Karpas-422 (cell line): ENCODE measurements around the gene SYNE1. TPM values are rescaled to one million over a fixed set of nuclear protein-coding genes. Genes with fewer than 3 reads are reported as not detected.

Experiments used
- DNase-seq: peaks from one replicate; pipeline ENCODE4 v3.0.0-alpha.2; 2015
- H2AFZ ChIP-seq: fragments of 200-600 bp; sonication (generic); 2 replicates; pipeline ENCODE4 v1.6.1; 2014; ENCODE audit warnings: antibody characterized with exemption, low read length, mixed read lengths
- H3K27ac ChIP-seq: fragments of 200-600 bp; sonication (generic); 2 replicates; pipeline ENCODE4 v1.5.1; 2014; ENCODE audit warnings: mild to moderate bottlenecking, low read length, moderate library complexity
- H3K27me3 ChIP-seq: fragments of 200-600 bp; sonication (generic); 2 replicates; pipeline ENCODE4 v1.6.1; 2014; ENCODE audit warnings: low read length, mixed read lengths
- H3K36me3 ChIP-seq: fragments of 200-600 bp; sonication (generic); 2 replicates; pipeline ENCODE4 v1.6.1; 2014; ENCODE audit warnings: low read length, mixed read lengths; ENCODE audit not compliant: insufficient read depth
- H3K4me1 ChIP-seq: fragments of 200-600 bp; sonication (generic); 2 replicates; pipeline ENCODE4 v1.6.1; 2014; ENCODE audit warnings: mild to moderate bottlenecking, low read length, mixed read lengths
- H3K4me2 ChIP-seq: fragments of 200-600 bp; sonication (generic); 2 replicates; pipeline ENCODE4 v1.6.1; 2014; ENCODE audit warnings: low read length, low read depth, mild to moderate bottlenecking; ENCODE audit not compliant: poor library complexity, severe bottlenecking
- H3K4me3 ChIP-seq: fragments of 200-600 bp; sonication (generic); 2 replicates; pipeline ENCODE4 v1.5.1; 2014; ENCODE audit warnings: mild to moderate bottlenecking, antibody characterized with exemption, low read length, mixed read lengths
- H3K79me2 ChIP-seq: fragments of 200-600 bp; sonication (generic); 2 replicates; pipeline ENCODE4 v1.6.1; 2014; ENCODE audit warnings: mild to moderate bottlenecking, low read length, mixed read lengths
- H3K9ac ChIP-seq: fragments of 200-600 bp; sonication (generic); 2 replicates; pipeline ENCODE4 v1.6.0; 2014; ENCODE audit warnings: low read length
- H3K9me2 ChIP-seq: fragments of 200-600 bp; sonication (generic), shearing (Covaris generic); replicated peaks from 2 replicates; pipeline ENCODE4 v1.6.0; 2014; ENCODE audit warnings: mild to moderate bottlenecking, low read length, moderate library complexity; ENCODE audit not compliant: insufficient read depth
- H3K9me3 ChIP-seq: fragments of 300-700, 200-600 bp; sonication (generic); 2 replicates; pipeline ENCODE4 v1.6.1; 2014; ENCODE audit warnings: low read length, mixed read lengths
- H4K20me1 ChIP-seq: fragments of 200-600 bp; sonication (generic); 2 replicates; pipeline ENCODE4 v1.6.1; 2014; ENCODE audit warnings: mild to moderate bottlenecking, antibody characterized with exemption, low read length, low read depth; ENCODE audit not compliant: insufficient read depth
- total RNA-seq: library from RNA; depleted of rRNA; stranded (reverse); fragments of >200 nt; shearing (Covaris generic); gene quantifications from 2 replicates; pipeline ENCODE4 v1.2.3, GENCODE V29; 2014; ENCODE audit warnings: low replicate concordance

SYNE1 gene
- total RNA-seq, 1 experiment from 2014 or later = 137 TPM

GRCh38 chr6:152605342-152605741, 31.8 kb downstream of the SYNE1 start:
- no peak overlapping the region for H3K9ac ChIP-seq
- H3K79me2 ChIP-seq = no peaks in the 10 kb centered on the region
- no peak overlapping the region for H3K27ac ChIP-seq
- H3K36me3 ChIP-seq = no peaks in the 10 kb centered on the region
- no peak for DNase-seq
- no peak overlapping the region for H3K4me2 ChIP-seq
- H2AFZ ChIP-seq = no peak overlapping the region
- no peak overlapping the region for H3K4me3 ChIP-seq
- H3K9me2 ChIP-seq = no peaks in the 10 kb centered on the region
- H4K20me1 ChIP-seq = no peaks in the 10 kb centered on the region
- no peaks in the 10 kb centered on the region for H3K9me3 ChIP-seq
- H3K4me1 ChIP-seq = peaks cover 3% of the 10 kb centered on the region
- no peaks in the 10 kb centered on the region for H3K27me3 ChIP-seq

GRCh38 chr6:152603911-152604310, 33.3 kb downstream of the SYNE1 start:
- Histone ChIP-seq H3K27me3 (no peaks in the 10 kb centered on the region), H3K9me3 (no peaks in the 10 kb centered on the region), H3K9me2 (no peaks in the 10 kb centered on the region), H3K4me2 (no peak overlapping the region), H3K79me2 (no peaks in the 10 kb centered on the region), H3K9ac (no peak overlapping the region), H2AFZ (no peak overlapping the region), H3K4me1 (peaks cover 3% of the 10 kb centered on the region), H3K27ac (no peak overlapping the region), H3K36me3 (no peaks in the 10 kb centered on the region), H3K4me3 (no peak overlapping the region), H4K20me1 (no peaks in the 10 kb centered on the region)
- DNase-seq = no peak

GRCh38 chr6:152600022-152600421, 37.1 kb downstream of the SYNE1 start:
- Histone ChIP-seq H3K27ac (no peak overlapping the region), H3K36me3 (no peaks in the 10 kb centered on the region), H3K9ac (no peak overlapping the region), H3K4me2 (no peak overlapping the region), H3K79me2 (no peaks in the 10 kb centered on the region), H3K4me1 (no peaks in the 10 kb centered on the region; the same call in 1 of the 2 replicates), H3K9me2 (no peaks in the 10 kb centered on the region), H4K20me1 (no peaks in the 10 kb centered on the region), H3K9me3 (no peaks in the 10 kb centered on the region), H3K27me3 (no peaks in the 10 kb centered on the region), H2AFZ (no peak overlapping the region), H3K4me3 (no peak overlapping the region)
- DNase-seq = no peak

- H3K4me2 ChIP-seq = no peak overlapping the region
- no peak overlapping the region for H3K4me3 ChIP-seq
- no peak overlapping the region for H2AFZ ChIP-seq
Observed at GRCh38 chr6:152598901-152599537, 38.1 kb downstream of the SYNE1 start.

GRCh38 chr6:152598421-152598820, 38.7 kb downstream of the SYNE1 start:
- no peaks in the 10 kb centered on the region for H3K27me3 ChIP-seq
- no peak overlapping the region for H3K4me3 ChIP-seq
- H3K4me2 ChIP-seq = no peak overlapping the region
- no peaks in the 10 kb centered on the region for H3K9me2 ChIP-seq
- no peaks in the 10 kb centered on the region for H3K36me3 ChIP-seq
- H4K20me1 ChIP-seq = no peaks in the 10 kb centered on the region
- no peak overlapping the region for H2AFZ ChIP-seq
- H3K9me3 ChIP-seq = no peaks in the 10 kb centered on the region
- H3K79me2 ChIP-seq = no peaks in the 10 kb centered on the region
- no peak for DNase-seq
- H3K27ac ChIP-seq = no peak overlapping the region
- H3K9ac ChIP-seq = no peak overlapping the region
- H3K4me1 ChIP-seq = no peaks in the 10 kb centered on the region; the same call in 1 of the 2 replicates

More at GRCh38 chr6:152598901-152599537, 38.1 kb downstream of the SYNE1 start:
- no peaks in the 10 kb centered on the region for H3K79me2 ChIP-seq
- no peaks in the 10 kb centered on the region for H3K36me3 ChIP-seq
- no peaks in the 10 kb centered on the region for H3K9me2 ChIP-seq
- no peaks in the 10 kb centered on the region; the same call in 1 of the 2 replicates for H3K4me1 ChIP-seq
- no peak overlapping the region for H3K27ac ChIP-seq
- DNase-seq = no peak
- no peaks in the 10 kb centered on the region for H3K27me3 ChIP-seq
- no peak overlapping the region for H3K9ac ChIP-seq
- H4K20me1 ChIP-seq = no peaks in the 10 kb centered on the region
- no peaks in the 10 kb centered on the region for H3K9me3 ChIP-seq

GRCh38 chr6:152596726-152597125, 40.4 kb downstream of the SYNE1 start:
- Histone ChIP-seq H3K27me3 (no peaks in the 10 kb centered on the region), H3K79me2 (no peaks in the 10 kb centered on the region), H3K4me2 (no peak overlapping the region), H3K9ac (no peak overlapping the region), H2AFZ (no peak overlapping the region), H4K20me1 (no peaks in the 10 kb centered on the region), H3K4me1 (no peaks in the 10 kb centered on the region; the same call in 1 of the 2 replicates), H3K36me3 (no peaks in the 10 kb centered on the region), H3K9me2 (no peaks in the 10 kb centered on the region), H3K27ac (no peak overlapping the region), H3K9me3 (no peaks in the 10 kb centered on the region), H3K4me3 (no peak overlapping the region)
- DNase-seq = no peak

GRCh38 chr6:152595499-152595898, 41.7 kb downstream of the SYNE1 start:
- Histone ChIP-seq H3K9me3 (no peaks in the 10 kb centered on the region), H3K9ac (no peak overlapping the region), H3K4me1 (no peaks in the 10 kb centered on the region; the same call in 1 of the 2 replicates), H3K4me3 (no peak overlapping the region), H3K9me2 (no peaks in the 10 kb centered on the region), H3K27me3 (no peaks in the 10 kb centered on the region), H3K36me3 (no peaks in the 10 kb centered on the region), H3K27ac (no peak overlapping the region), H3K4me2 (no peak overlapping the region), H2AFZ (no peak overlapping the region), H3K79me2 (no peaks in the 10 kb centered on the region), H4K20me1 (no peaks in the 10 kb centered on the region)
- no peak for DNase-seq

- Histone ChIP-seq H3K79me2 (no peaks in the 10 kb centered on the region), H3K9me2 (no peaks in the 10 kb centered on the region), H3K4me2 (no peak overlapping the region), H3K9ac (no peak overlapping the region), H3K4me1 (no peaks in the 10 kb centered on the region), H3K27me3 (no peaks in the 10 kb centered on the region), H2AFZ (no peak overlapping the region), H3K4me3 (no peak overlapping the region), H3K27ac (no peak overlapping the region), H3K36me3 (no peaks in the 10 kb centered on the region), H4K20me1 (no peaks in the 10 kb centered on the region), H3K9me3 (no peaks in the 10 kb centered on the region)
- DNase-seq = no peak
Observed at GRCh38 chr6:152594701-152595100, 42.5 kb downstream of the SYNE1 start.
